Measurements from ENCODE around the gene ACSF2. TPM values are rescaled to one million over a fixed set of nuclear protein-coding genes. Genes with fewer than 3 reads are reported as not detected.

The ACSF2 gene
- polyA plus RNA-seq, 1 of the 3 experiments (the other 2 are of a cell fraction) = 46.6 TPM

- TF ChIP-seq PBX3 (IDR thresholded peaks at IDR 0.05) (no peak), USF1 (IDR thresholded peaks at IDR 0.05; ENCODE audit: borderline replicate concordance, low read depth) (no peak), SIN3A (IDR thresholded peaks at IDR 0.05; ENCODE audit: borderline replicate concordance, low read depth, low read length) (no peak), GABPA (IDR thresholded peaks at IDR 0.05; ENCODE audit: low read depth) (no peak), RAD21 (IDR thresholded peaks at IDR 0.05; ENCODE audit: low read length) (no peak), MEF2A (IDR thresholded peaks at IDR 0.05; ENCODE audit: borderline replicate concordance, low read depth) (no peak), MAX (IDR thresholded peaks at IDR 0.05; ENCODE audit: low read depth) (no peak)
Measured at GRCh38 chr17:50464736-50465135, 38.7 kb downstream of the ACSF2 start (continued).

GRCh38 chr17:50465171-50465570 is 39.2 kb downstream of the ACSF2 start:
- CTCF ChIA-PET = interaction anchor here (1.1 to 3.7 kb wide), 4 partner anchors 12 to 68 kb away, joined by 3 to 15 read pairs (median 6); partner anchors contain the start of gene LRRC59
- no peaks in the 10 kb centered on the region for H3K27me3 ChIP-seq (ENCODE audit: insufficient read depth)

More at GRCh38 chr17:50465171-50465570, 39.2 kb downstream of the ACSF2 start:
- no peak overlapping the region for H3K9ac ChIP-seq
- H3K9me2 ChIP-seq = no peaks in the 10 kb centered on the region
- TF ChIP-seq MAX (IDR thresholded peaks at IDR 0.05; ENCODE audit: low read depth) = no peak
- TF ChIP-seq GABPA (IDR thresholded peaks at IDR 0.05; ENCODE audit: low read depth) = no peak
- no peak for TF ChIP-seq NRF1 (IDR thresholded peaks at IDR 0.05; ENCODE audit: low read depth, low read length)
- no peak for TF ChIP-seq REST (IDR thresholded peaks at IDR 0.05; ENCODE audit: low read depth, low read length)
- TF ChIP-seq CHD2 (IDR thresholded peaks at IDR 0.05; ENCODE audit: low read length, partially characterized antibody) = no peak
- TF ChIP-seq EZH2phosphoT487 (IDR thresholded peaks at IDR 0.05; ENCODE audit: borderline replicate concordance, low read depth) = no peak
- TF ChIP-seq PBX3 (IDR thresholded peaks at IDR 0.05) = no peak
- TF ChIP-seq RXRA (IDR thresholded peaks at IDR 0.05; ENCODE audit: borderline replicate concordance, low read depth) = no peak
- no peak for TF ChIP-seq FOSL2 (IDR thresholded peaks at IDR 0.05; ENCODE audit: borderline replicate concordance, low read depth)
- TF ChIP-seq IRF3 (IDR thresholded peaks at IDR 0.05; ENCODE audit: low read depth, low read length) = no peak
- no peak for TF ChIP-seq EP300 (IDR thresholded peaks at IDR 0.05; ENCODE audit: borderline replicate concordance in 1 of 2, low read depth in 1 of 2, low read length in 1 of 2)
- no peak for TF ChIP-seq ELF1 (IDR thresholded peaks at IDR 0.05)
- no peak for TF ChIP-seq SMC3 (IDR thresholded peaks at IDR 0.05; ENCODE audit: low read depth, low read length)
- TF ChIP-seq JUND (IDR thresholded peaks at IDR 0.05) = no peak
- no peak for TF ChIP-seq YY1 (IDR thresholded peaks at IDR 0.05; ENCODE audit: low read depth)
- no peaks in the 10 kb centered on the region for H3F3A ChIP-seq (replicated peaks; ENCODE audit: insufficient read depth)
- no peak overlapping the region for H2AFZ ChIP-seq (ENCODE audit: low read depth)
- H4K20me1 ChIP-seq (ENCODE audit: insufficient read depth) = no peaks in the 10 kb centered on the region; the same call in 1 of the 2 replicates
- H3K79me2 ChIP-seq (ENCODE audit: insufficient read depth) = no peaks in the 10 kb centered on the region
- 90% methylated on average over 6 of the region's 6 CpGs for WGBS (ENCODE audit: low lambda C conversion rate)
- H3K4me3 ChIP-seq (ENCODE audit: low read depth in 2 of 2, low read length in 1 of 2) = no peak overlapping the region
- H3K36me3 ChIP-seq (replicated peaks in 1 of 2; ENCODE audit: control insufficient read depth in 1 of 2, insufficient read depth in 2 of 2, low read length in 1 of 2) = peaks cover 0 to 2% of the 10 kb centered on the region in 2 experiments
- H3K4me2 ChIP-seq = no peak overlapping the region
- H3K4me1 ChIP-seq (ENCODE audit: control insufficient read depth in 1 of 2, insufficient read depth in 2 of 2, low read depth in 1 of 2, low read length in 1 of 2) = peaks cover 0 to 17% of the 10 kb centered on the region in 2 experiments; a peak in 1 of 4 replicates
- H3K27ac ChIP-seq (ENCODE audit: low read depth in 2 of 2, low read length in 1 of 2) = no peak overlapping the region
- H3K9me3 ChIP-seq = no peaks in the 10 kb centered on the region
- POLR2A ChIA-PET = no interaction called here
- DNase-seq = no peak

All from SK-N-SH (cell line).